HEK293T (cell line): Measurements from ENCODE around the gene CRY2.

ENCODE experiments used
- FOXK2 ChIP-seq: fragments of 450-650 bp; IDR thresholded peaks from 2 replicates; pipeline ENCODE4 v1.6.1; 2016; ENCODE audit warnings: mild to moderate bottlenecking
- NFRKB ChIP-seq: fragments of 450-650 bp; IDR thresholded peaks from 2 replicates; pipeline ENCODE4 v1.6.1; 2016; ENCODE audit warnings: mild to moderate bottlenecking, moderate library complexity

DNA sequence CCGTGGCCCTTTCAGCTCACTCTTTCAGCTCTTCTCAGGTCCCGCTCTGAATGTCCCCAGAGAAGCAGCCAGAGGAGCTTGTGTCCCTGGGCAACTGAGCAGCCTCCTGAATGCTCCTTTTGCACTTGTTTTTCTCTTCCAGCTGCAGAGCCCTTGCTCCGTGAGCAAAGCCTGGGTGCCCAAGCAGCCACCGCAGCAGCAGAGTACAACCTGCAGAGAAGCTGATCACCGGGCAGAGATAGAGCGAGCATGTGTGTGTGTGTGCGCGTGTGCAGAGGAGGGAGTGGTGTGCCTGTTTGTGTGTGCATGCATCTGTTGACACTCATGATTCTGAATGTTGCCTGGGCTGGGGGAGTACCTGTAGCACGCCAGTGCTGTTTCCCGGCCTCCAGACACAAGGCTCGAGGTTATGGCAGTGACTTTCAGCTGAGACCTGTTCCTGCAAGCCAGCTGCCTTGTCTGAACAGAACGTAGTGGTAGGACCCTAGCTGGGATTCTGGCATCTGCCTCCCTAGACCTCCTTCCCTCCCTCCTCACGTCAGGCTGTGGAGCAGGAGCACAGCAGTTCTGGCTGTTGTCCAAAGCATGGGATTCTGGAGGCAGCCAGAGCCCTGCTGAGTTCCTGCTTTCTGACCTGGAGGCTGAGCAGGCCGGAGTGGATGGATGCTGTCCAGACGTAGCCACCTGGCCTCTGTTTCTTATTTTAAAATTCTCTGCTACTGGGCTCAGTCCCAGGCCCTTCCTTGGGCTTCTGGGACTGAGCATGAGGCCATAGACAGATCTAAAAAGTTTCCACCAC is 33.7 kb downstream of the CRY2 start:
- TF ChIP-seq NFRKB (no peak), FOXK2 (no peak)
